Osteoblast (primary cell): Measurements from ENCODE around the gene TRIM71. TPM values are rescaled to one million over a fixed set of nuclear protein-coding genes. Genes with fewer than 3 reads are reported as not detected.

Experiments used
- DNase-seq: peaks from one replicate; pipeline ENCODE4 v3.0.0; 2011; ENCODE audit warnings: low spot score, mixed read lengths; ENCODE audit not compliant: insufficient read length; ENCODE audit errors: missing footprints
- H2AFZ ChIP-seq: 2 replicates; pipeline ENCODE4 v1.6.0; 2011; ENCODE audit warnings: mild to moderate bottlenecking, low read length
- H3K27ac ChIP-seq: 2 replicates; pipeline ENCODE4 v1.5.1; 2011; ENCODE audit warnings: mild to moderate bottlenecking, low read depth, low read length, moderate library complexity
- H3K27me3 ChIP-seq: 2 replicates; pipeline ENCODE4 v1.6.0; 2012; ENCODE audit warnings: mild to moderate bottlenecking, control low read depth, inconsistent platforms, low read length, moderate library complexity; ENCODE audit not compliant: insufficient read depth
- H3K36me3 ChIP-seq: 2 replicates; pipeline ENCODE4 v1.5.1; 2011; ENCODE audit warnings: mild to moderate bottlenecking, low read length, control low read depth, moderate library complexity; ENCODE audit not compliant: insufficient read depth
- H3K4me1 ChIP-seq: 2 replicates; pipeline ENCODE4 v1.5.1; 2011; ENCODE audit warnings: mild to moderate bottlenecking, low read length, control low read depth, moderate library complexity; ENCODE audit not compliant: insufficient read depth
- H3K4me2 ChIP-seq: 2 replicates; pipeline ENCODE4 v1.6.0; 2011; ENCODE audit warnings: mild to moderate bottlenecking, low read length; ENCODE audit not compliant: insufficient read depth
- H3K4me3 ChIP-seq: fragments of 200-600 bp; sonication (generic); 3 replicates; pipeline ENCODE4 v1.5.1; 2012; ENCODE audit warnings: mild to moderate bottlenecking, low read length, inconsistent platforms; ENCODE audit not compliant: insufficient read depth
- H3K79me2 ChIP-seq: 2 replicates; pipeline ENCODE4 v1.6.0; 2012; ENCODE audit warnings: mild to moderate bottlenecking, low read length, control low read depth, inconsistent platforms; ENCODE audit not compliant: insufficient read depth
- H3K9me3 ChIP-seq: 2 replicates; pipeline ENCODE4 v1.5.1; 2011; ENCODE audit warnings: low read depth, low read length, control low read depth
- H4K20me1 ChIP-seq: 2 replicates; pipeline ENCODE4 v1.6.0; 2012; ENCODE audit warnings: mild to moderate bottlenecking, low read length, control low read depth; ENCODE audit not compliant: insufficient read depth
- CTCF ChIP-seq: IDR thresholded peaks from 2 replicates; pipeline ENCODE4 v1.5.1; 2011; ENCODE audit warnings: mild to moderate bottlenecking, low read depth, low read length, moderate library complexity; ENCODE audit errors: extremely low read depth
- total RNA-seq: library from RNA; depleted of rRNA; stranded (reverse); fragments of >200 nt; gene quantifications from 2 replicates; pipeline ENCODE4 v1.2.3, GENCODE V29; 2012

The TRIM71 gene
- total RNA-seq, 1 donor = not detected

- Histone ChIP-seq H3K79me2 (no peaks in the 10 kb centered on the region), H4K20me1 (no peaks in the 10 kb centered on the region), H3K9me3 (no peaks in the 10 kb centered on the region), H3K36me3 (no peaks in the 10 kb centered on the region), H3K4me1 (no peaks in the 10 kb centered on the region), H3K4me2 (no peak overlapping the region), H3K27me3 (peaks cover 43% of the 10 kb centered on the region), H3K27ac (no peak overlapping the region), H3K4me3 (no peak overlapping the region), H2AFZ (no peak overlapping the region)
- no peak for DNase-seq
- TF ChIP-seq CTCF = no peak
Observed at GRCh38 chr3:32825601-32826375, 8.0 kb downstream of the TRIM71 start.

GRCh38 chr3:32831062-32831461 is 13.3 kb downstream of the TRIM71 start:
- peaks cover 32% of the 10 kb centered on the region for H3K27me3 ChIP-seq
- no peak for TF ChIP-seq CTCF
- H3K36me3 ChIP-seq = no peaks in the 10 kb centered on the region
- H3K4me3 ChIP-seq = no peak overlapping the region
- H4K20me1 ChIP-seq = no peaks in the 10 kb centered on the region
- H3K4me1 ChIP-seq = no peaks in the 10 kb centered on the region
- no peaks in the 10 kb centered on the region for H3K79me2 ChIP-seq
- no peak for DNase-seq
- no peak overlapping the region for H3K4me2 ChIP-seq
- no peak overlapping the region for H3K27ac ChIP-seq
- H2AFZ ChIP-seq = no peak overlapping the region
- H3K9me3 ChIP-seq = no peaks in the 10 kb centered on the region

GRCh38 chr3:32831791-32832190 is 14.0 kb downstream of the TRIM71 start:
- Histone ChIP-seq H2AFZ (no peak overlapping the region), H3K79me2 (no peaks in the 10 kb centered on the region), H3K4me1 (no peaks in the 10 kb centered on the region), H3K27ac (no peak overlapping the region), H3K9me3 (no peaks in the 10 kb centered on the region), H3K36me3 (no peaks in the 10 kb centered on the region), H3K27me3 (peaks cover 40% of the 10 kb centered on the region), H3K4me2 (no peak overlapping the region), H4K20me1 (no peaks in the 10 kb centered on the region), H3K4me3 (no peak overlapping the region)
- DNase-seq = no peak
- TF ChIP-seq CTCF = no peak

- Histone ChIP-seq H3K36me3 (no peaks in the 10 kb centered on the region), H3K4me1 (no peaks in the 10 kb centered on the region), H3K27ac (no peak overlapping the region), H3K79me2 (no peaks in the 10 kb centered on the region), H3K27me3 (peaks cover 44% of the 10 kb centered on the region), H2AFZ (no peak overlapping the region), H3K4me2 (no peak overlapping the region), H4K20me1 (no peaks in the 10 kb centered on the region), H3K9me3 (no peaks in the 10 kb centered on the region), H3K4me3 (no peak overlapping the region)
- TF ChIP-seq CTCF = no peak
- no peak for DNase-seq
Observed at GRCh38 chr3:32832193-32832592, 14.4 kb downstream of the TRIM71 start.
